MCF 10A (cell line): Measurements from ENCODE around the gene OR10W1. TPM values are rescaled to one million over a fixed set of nuclear protein-coding genes. Genes with fewer than 3 reads are reported as not detected.

Experiments
- BruUV-seq: library from RNA; stranded (reverse); fragments of 400-500 nt; replicated peaks from 2 replicates; lab custom pipeline; 2021; lab: Mats Ljungman, UMichigan
- CTCF ChIA-PET: fragments of 300-600 bp; sonication (Branson Sonifier 250); formaldehyde crosslinking; extraction: SDS; loops from one replicate; lab custom pipeline; 2021; ENCODE audit warnings: antibody characterized with exemption, inconsistent platforms; lab: Yijun Ruan, JAX
- POLR2A ChIA-PET: fragments of 300-600, 350-650 bp; sonication (Branson Sonifier 250); formaldehyde crosslinking; extraction: SDS; loops from one replicate; lab custom pipeline; 2020; ENCODE audit warnings: antibody characterized with exemption, inconsistent platforms; lab: Yijun Ruan, JAX
- DNase-seq: peaks from one replicate; pipeline ENCODE4 v3.0.0-alpha.2; 2018; ENCODE audit not compliant: unreplicated experiment
- H3K27ac Mint-ChIP-seq: one replicate; pipeline ENCODE4 v1.8.0; 2022; ENCODE audit warnings: mild to moderate bottlenecking, low read depth, mixed read lengths; ENCODE audit not compliant: unreplicated experiment
- H3K27me3 Mint-ChIP-seq: one replicate; pipeline ENCODE4 v1.8.0; 2022; ENCODE audit warnings: mixed read lengths; ENCODE audit not compliant: insufficient read depth, unreplicated experiment
- H3K36me3 Mint-ChIP-seq: one replicate; pipeline ENCODE4 v1.8.0; 2022; ENCODE audit warnings: mild to moderate bottlenecking, moderate library complexity, mixed read lengths; ENCODE audit not compliant: insufficient read depth, unreplicated experiment
- H3K4me1 Mint-ChIP-seq: one replicate; pipeline ENCODE4 v1.8.0; 2022; ENCODE audit warnings: mixed read lengths; ENCODE audit not compliant: insufficient read depth, unreplicated experiment
- H3K4me3 Mint-ChIP-seq: one replicate; pipeline ENCODE4 v1.8.0; 2022; ENCODE audit warnings: mild to moderate bottlenecking, moderate library complexity, mixed read lengths; ENCODE audit not compliant: unreplicated experiment
- H3K9me3 Mint-ChIP-seq: one replicate; pipeline ENCODE4 v1.8.0; 2022; ENCODE audit warnings: mixed read lengths; ENCODE audit not compliant: unreplicated experiment
- CTCF ChIP-seq: fragments of 200-600 bp; IDR thresholded peaks from one replicate; pipeline ENCODE4 v1.8.0; 2022; ENCODE audit warnings: antibody characterized with exemption, mild to moderate bottlenecking; ENCODE audit not compliant: unreplicated experiment
- intact Hi-C: fragments of 100-400 bp; cut with micrococcal nuclease; formaldehyde crosslinking; loops from 2 replicates; pipeline ENCODE4 v1.14.1; 2022
- total RNA-seq: library from RNA; stranded (reverse); gene quantifications from 2 replicates; pipeline ENCODE4 v1.2.3, GENCODE V29; 2022

Gene OR10W1
- total RNA-seq, 1 experiment from 2014 or later, result not detected

DNA sequence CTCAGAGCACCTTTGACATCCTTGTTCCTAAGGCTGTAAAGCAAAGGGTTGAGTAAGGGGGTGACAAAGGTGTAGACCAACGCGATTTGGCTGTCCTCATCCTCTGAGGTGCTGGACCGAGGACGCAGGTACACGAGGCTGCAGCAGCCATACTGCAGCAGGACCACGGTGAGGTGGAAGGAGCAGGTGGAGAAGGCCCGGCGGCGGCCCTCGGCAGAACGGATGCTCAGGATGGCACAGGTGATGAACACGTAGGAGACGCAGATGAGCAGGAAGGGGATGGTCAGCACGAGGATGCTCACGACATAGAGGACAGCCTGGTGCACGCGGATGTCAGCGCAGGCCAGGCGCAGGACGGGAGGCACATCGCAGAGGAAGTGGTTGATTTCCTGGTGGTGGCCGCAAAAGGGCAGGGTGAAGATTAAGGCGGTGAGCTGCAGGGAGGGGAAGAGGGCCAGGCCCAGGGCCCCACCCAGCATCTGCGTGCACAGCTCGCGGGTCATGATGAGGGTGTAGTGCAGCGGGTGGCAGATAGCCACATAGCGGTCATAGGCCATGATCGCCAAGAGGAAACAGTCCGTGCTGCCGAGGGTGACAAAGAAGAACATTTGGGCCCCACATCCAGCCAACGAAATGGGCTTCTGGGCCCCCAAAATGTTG, 40.0 kb downstream of the OR10W1 start:
- H3K4me1 Mint-ChIP-seq, result peaks cover 3% of the 10 kb centered on the region
- DNase-seq, result no peak
- TF ChIP-seq CTCF, result no peak
- H3K36me3 Mint-ChIP-seq, result no peaks in the 10 kb centered on the region
- H3K27ac Mint-ChIP-seq, result no peak overlapping the region
- POLR2A ChIA-PET, result no interaction called here
- intact Hi-C loops, result no loop called here
- CTCF ChIA-PET, result no interaction called here
- peaks cover 12% of the 10 kb centered on the region for H3K9me3 Mint-ChIP-seq
- H3K4me3 Mint-ChIP-seq, result no peak overlapping the region
- BruUV-seq, result no TSS peak
- no peaks in the 10 kb centered on the region for H3K27me3 Mint-ChIP-seq

GRCh38 chr11:58222721-58223120, 45.3 kb downstream of the OR10W1 start:
- ChIA-PET POLR2A (no interaction called here), CTCF (no interaction called here)
- intact Hi-C loops, result no loop called here
- Mint-ChIP-seq H3K4me1 (peaks cover 12% of the 10 kb centered on the region), H3K9me3 (peaks cover 1% of the 10 kb centered on the region), H3K36me3 (no peaks in the 10 kb centered on the region), H3K27ac (peak overlapping the region; percentile 58), H3K4me3 (no peak overlapping the region), H3K27me3 (no peaks in the 10 kb centered on the region)
- no TSS peak for BruUV-seq
- no peak for TF ChIP-seq CTCF
- peak; percentile 64 for DNase-seq

Other genes with a start within 250 kb of the OR10W1 start
- gene OR9Q1, start 244.4 kb downstream of the OR10W1 start, total RNA-seq, result not detected in 2 replicates
- not detected in 2 replicates for gene OR6Q1, start 237.3 kb downstream of the OR10W1 start, total RNA-seq
- not detected in 2 replicates for gene OR9I1, start 142.7 kb downstream of the OR10W1 start, total RNA-seq
- not detected in 2 replicates for gene OR9Q2, start 79.2 kb downstream of the OR10W1 start, total RNA-seq
- gene OR1S2, start 64.1 kb downstream of the OR10W1 start, total RNA-seq, result not detected in 2 replicates
- gene OR1S1, start 55.5 kb downstream of the OR10W1 start, total RNA-seq, result not detected in 2 replicates
- not detected in 2 replicates for gene OR10Q1, start 39.3 kb downstream of the OR10W1 start, total RNA-seq
- not detected in 2 replicates for gene OR5B17, start 90.8 kb upstream of the OR10W1 start, total RNA-seq
- not detected in 2 replicates for gene OR5B3, start 138.6 kb upstream of the OR10W1 start, total RNA-seq
- gene OR5B2, start 159.9 kb upstream of the OR10W1 start, total RNA-seq, result not detected in 2 replicates
- gene OR5B12, start 174.0 kb upstream of the OR10W1 start, total RNA-seq, result not detected in 2 replicates
- not detected in 2 replicates for gene OR5B21, start 239.8 kb upstream of the OR10W1 start, total RNA-seq